ENCODE measurements around the gene CHST9.

CHST9 gene

DNA sequence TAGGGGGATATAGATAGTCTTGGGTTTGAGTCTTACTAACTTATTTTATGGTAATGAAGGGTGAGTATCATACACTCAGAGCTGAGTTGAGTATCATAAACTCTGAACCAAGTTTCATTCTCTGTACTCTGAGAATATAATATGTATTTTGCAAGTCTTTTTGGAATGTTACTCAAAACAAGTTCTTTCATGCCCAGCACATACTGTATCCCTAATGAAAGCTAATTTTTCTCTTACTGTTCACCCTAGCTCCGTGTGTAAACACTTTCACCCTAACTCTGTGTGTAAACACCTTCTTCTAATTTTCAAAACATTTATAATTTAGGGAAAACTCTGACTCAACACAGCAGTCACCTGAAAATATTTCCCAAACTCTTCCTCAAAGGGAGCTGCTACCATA is 29.7 kb upstream of the CHST9 start:
- no peak for DNase-seq (ENCODE audit: low read depth)
- TF ChIP-seq, protein P1, sequence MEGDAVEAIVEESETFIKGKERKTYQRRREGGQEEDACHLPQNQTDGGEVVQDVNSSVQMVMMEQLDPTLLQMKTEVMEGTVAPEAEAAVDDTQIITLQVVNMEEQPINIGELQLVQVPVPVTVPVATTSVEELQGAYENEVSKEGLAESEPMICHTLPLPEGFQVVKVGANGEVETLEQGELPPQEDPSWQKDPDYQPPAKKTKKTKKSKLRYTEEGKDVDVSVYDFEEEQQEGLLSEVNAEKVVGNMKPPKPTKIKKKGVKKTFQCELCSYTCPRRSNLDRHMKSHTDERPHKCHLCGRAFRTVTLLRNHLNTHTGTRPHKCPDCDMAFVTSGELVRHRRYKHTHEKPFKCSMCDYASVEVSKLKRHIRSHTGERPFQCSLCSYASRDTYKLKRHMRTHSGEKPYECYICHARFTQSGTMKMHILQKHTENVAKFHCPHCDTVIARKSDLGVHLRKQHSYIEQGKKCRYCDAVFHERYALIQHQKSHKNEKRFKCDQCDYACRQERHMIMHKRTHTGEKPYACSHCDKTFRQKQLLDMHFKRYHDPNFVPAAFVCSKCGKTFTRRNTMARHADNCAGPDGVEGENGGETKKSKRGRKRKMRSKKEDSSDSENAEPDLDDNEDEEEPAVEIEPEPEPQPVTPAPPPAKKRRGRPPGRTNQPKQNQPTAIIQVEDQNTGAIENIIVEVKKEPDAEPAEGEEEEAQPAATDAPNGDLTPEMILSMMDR (conservative IDR thresholded peaks at IDR 0.05; ENCODE audit: low read length) = no peak
- H3K4me3 ChIP-seq (ENCODE audit: low read length) = no peak overlapping the region

DNA sequence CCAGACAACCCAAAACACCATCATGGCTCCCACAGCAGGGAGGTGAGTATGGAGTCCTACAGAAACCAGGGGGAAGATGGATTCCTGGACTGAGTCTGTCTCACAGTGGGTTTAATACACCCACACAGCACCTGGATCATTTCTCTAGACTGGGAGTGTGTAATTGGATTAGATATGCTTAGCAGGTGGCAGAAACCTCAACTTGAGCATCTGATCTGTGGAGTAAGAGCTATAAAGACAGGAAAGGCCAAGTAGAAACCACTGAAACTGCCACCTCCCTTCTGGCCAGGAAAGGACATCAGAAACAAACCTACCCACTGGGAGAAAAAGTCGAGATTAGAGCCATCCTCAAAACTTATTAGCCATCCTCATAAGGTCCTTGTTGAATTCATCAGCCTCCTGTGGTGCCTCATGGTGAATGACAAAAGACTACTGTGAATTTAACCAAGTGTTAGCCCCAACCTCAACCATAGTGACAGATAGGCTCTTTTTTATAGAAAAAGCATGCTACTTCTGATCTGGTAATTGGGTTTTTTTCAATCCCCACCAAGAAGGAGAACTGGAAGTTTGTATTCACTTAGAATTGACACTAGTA is 28.1 kb upstream of the CHST9 start:
- TF ChIP-seq, protein P1 (conservative IDR thresholded peaks at IDR 0.05; ENCODE audit: low read length) = no peak

DNA sequence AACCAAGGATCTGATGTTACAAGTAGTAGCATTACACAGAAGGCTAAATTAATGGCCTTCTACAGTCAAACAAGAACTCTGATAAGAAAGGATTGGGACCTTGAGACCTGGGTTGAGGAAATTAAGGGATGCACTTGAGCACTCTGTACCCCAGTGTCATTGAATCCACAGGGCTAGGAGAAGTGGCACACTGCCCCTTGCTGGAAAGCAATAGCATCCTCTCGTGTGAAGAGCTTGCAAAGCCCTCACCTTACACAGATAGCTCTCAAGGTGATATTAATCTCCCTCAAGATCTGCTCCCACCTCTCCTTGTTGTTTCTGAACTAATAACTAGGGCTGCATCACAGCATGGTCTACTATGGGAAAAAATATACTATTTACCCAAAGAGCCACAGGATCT is 26.5 kb upstream of the CHST9 start:
- TF ChIP-seq, protein P1 (conservative IDR thresholded peaks at IDR 0.05; ENCODE audit: low read length) = no peak
- DNase-seq (ENCODE audit: low read depth) = no peak
- H3K4me3 ChIP-seq (ENCODE audit: low read length) = no peak overlapping the region

More for the DNA sequence above, 28.1 kb upstream of the CHST9 start:
- no peak overlapping the region for H3K4me3 ChIP-seq (ENCODE audit: low read length)
- DNase-seq (ENCODE audit: low read depth) = no peak

DNA sequence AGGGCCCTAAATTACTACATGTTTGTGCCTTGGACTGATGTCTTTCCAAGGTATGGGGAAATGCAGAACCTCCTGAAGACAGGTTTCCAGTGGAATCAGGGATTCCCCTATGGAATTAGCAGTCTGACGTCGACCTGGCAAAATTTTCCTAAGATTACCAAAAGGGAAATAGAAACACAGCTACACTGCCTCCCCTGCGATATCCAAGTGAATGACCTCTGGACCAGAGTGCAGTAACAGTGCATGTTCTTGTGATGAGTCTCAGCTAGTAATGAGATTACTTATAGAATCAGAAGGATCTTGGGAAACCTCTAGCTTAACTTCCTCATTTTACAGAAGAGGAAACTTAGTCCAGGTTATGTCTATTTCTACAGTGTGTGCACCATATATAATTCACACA is 21.3 kb upstream of the CHST9 start:
- DNase-seq (ENCODE audit: low read depth) = no peak
- TF ChIP-seq, protein P1 (conservative IDR thresholded peaks at IDR 0.05; ENCODE audit: low read length) = no peak
- H3K4me3 ChIP-seq (ENCODE audit: low read length) = no peak overlapping the region

DNA sequence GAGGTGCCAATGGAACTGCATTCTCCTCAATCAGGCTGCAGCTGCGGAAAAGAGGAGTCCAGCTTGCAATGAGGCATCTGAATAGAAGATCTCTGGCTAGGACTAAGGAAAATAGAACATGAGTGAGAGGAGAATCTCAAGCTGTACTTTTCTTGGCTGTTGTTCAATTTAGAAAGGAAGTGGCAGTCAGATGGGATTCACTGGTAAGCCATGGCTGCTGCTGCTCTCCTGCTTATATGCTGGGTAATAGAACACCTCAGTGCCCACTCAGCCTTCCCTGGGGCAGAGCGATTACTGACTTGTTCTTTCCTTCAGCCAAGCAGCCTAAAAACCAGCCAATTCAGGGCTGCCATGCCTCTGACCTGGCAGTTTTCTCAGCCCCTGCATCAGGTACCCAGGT is 17.6 kb upstream of the CHST9 start:
- no peak overlapping the region for H3K4me3 ChIP-seq (ENCODE audit: low read length)
- DNase-seq (ENCODE audit: low read depth) = no peak
- TF ChIP-seq, protein P1 (conservative IDR thresholded peaks at IDR 0.05; ENCODE audit: low read length) = no peak

DNA sequence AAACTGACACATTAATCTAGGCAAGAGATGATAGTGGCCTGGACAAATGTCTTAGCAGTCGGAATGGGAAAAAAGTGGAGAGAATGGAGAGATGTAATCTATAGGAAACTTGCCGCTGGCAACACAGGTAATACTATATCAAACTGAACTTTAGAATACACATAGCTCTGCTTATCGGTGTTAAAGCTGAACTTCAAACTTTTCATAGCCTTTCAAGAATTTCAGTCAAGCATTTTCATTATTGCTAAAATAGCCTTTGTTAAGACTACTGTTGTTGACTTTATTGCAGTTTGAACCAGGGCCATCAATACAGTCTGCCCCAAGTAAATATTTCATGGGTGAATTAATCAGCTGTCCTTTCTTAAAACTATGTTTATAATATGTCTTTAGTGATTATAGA is 12.9 kb upstream of the CHST9 start:
- TF ChIP-seq, protein P1 (conservative IDR thresholded peaks at IDR 0.05; ENCODE audit: low read length) = no peak
- H3K4me3 ChIP-seq (ENCODE audit: low read length) = no peak overlapping the region
- no peak for DNase-seq (ENCODE audit: low read depth)

DNA sequence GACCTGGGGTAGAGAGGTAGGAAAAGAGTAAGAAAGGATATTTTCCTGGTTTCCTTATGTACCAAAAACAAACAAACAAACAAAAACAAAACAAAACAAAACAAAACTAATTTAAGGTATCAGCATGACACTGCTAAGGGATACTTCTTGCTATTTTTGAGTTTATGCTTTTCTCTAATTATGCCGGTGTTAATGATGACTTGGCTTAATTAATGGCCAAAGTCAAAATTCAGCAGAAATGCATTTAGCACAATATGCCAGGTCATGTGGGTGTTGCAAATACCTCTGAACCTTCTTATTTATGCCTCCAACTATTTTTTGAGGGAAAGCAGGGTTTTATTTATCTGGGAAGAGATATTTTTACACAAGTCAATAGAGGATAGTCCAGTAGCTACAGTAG is 3.2 kb upstream of the CHST9 start:
- DNase-seq (ENCODE audit: low read depth) = no peak
- no peak overlapping the region for H3K4me3 ChIP-seq (ENCODE audit: low read length)
- TF ChIP-seq, protein P1 (conservative IDR thresholded peaks at IDR 0.05; ENCODE audit: low read length) = no peak
